HG03196 (cell line): Measurements from ENCODE around the gene ANKS4B.
"Not testable (repeated sequence)": the region's sequence is repeated elsewhere in the genome, so short reads cannot be mapped to it uniquely, and the experiment has no call there.

Experiments
- ATAC-seq: cut with Tn5 transposase; IDR thresholded peaks from one replicate; pipeline ENCODE4 v1.9.1; 2021; ENCODE audit not compliant: unreplicated experiment

The ANKS4B gene

GRCh38 chr16:21289789-21290188 lies 56.3 kb downstream of the ANKS4B start:
- not testable (repeated sequence) for ATAC-seq

- peak; percentile 49 for ATAC-seq
Measured at GRCh38 chr16:21300309-21301167, 67.0 kb downstream of the ANKS4B start.

GRCh38 chr16:21301168-21301894 lies 67.8 kb downstream of the ANKS4B start:
- peak; percentile 59 for ATAC-seq

- ATAC-seq, result no peak
Measured at GRCh38 chr16:21301895-21302291, 68.4 kb downstream of the ANKS4B start.

- no peak for ATAC-seq
Measured at GRCh38 chr16:21302454-21302853, 69.0 kb downstream of the ANKS4B start.

- no peak for ATAC-seq
Measured at GRCh38 chr16:21302898-21303528, 69.5 kb downstream of the ANKS4B start.
